Loucy (cell line): ENCODE data around the gene DNM3.

ENCODE experiments used
- EZH2phosphoT487 ChIP-seq: fragments of 200-600 bp; IDR thresholded peaks from 2 replicates; pipeline ENCODE4 v1.6.1; 2018; ENCODE audit warnings: antibody characterized with exemption, mild to moderate bottlenecking, moderate library complexity, borderline replicate concordance
- TF ChIP-seq, protein P1 (sequence below): fragments of 200-600 bp; sonication (generic); conservative IDR thresholded peaks from 2 replicates; pipeline ENCODE4 v1.5.1; 2014; ENCODE audit warnings: mild to moderate bottlenecking, antibody characterized with exemption, low read length

DNA sequence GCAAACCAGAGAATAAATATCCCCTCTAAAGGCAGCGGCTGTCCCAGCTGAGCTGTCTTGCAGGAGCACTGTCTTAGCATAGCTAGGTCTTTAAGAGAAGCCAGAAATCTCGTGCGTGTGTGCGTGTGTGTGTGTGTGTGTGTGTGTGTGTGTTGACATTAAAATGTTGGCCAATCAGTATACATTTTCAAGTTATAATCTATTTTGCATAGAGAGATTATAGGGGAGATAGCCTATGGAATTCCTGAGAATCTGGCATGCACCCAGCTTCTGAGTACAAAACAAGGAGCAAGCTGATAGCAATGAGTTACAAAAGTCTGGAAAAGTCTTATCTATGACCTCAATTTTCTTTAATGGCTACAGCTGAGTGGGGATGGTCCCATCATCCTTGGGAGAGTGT lies 42.1 kb upstream of the DNM3 start:
- TF ChIP-seq, protein P1, sequence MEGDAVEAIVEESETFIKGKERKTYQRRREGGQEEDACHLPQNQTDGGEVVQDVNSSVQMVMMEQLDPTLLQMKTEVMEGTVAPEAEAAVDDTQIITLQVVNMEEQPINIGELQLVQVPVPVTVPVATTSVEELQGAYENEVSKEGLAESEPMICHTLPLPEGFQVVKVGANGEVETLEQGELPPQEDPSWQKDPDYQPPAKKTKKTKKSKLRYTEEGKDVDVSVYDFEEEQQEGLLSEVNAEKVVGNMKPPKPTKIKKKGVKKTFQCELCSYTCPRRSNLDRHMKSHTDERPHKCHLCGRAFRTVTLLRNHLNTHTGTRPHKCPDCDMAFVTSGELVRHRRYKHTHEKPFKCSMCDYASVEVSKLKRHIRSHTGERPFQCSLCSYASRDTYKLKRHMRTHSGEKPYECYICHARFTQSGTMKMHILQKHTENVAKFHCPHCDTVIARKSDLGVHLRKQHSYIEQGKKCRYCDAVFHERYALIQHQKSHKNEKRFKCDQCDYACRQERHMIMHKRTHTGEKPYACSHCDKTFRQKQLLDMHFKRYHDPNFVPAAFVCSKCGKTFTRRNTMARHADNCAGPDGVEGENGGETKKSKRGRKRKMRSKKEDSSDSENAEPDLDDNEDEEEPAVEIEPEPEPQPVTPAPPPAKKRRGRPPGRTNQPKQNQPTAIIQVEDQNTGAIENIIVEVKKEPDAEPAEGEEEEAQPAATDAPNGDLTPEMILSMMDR, result no peak
- no peak for TF ChIP-seq EZH2phosphoT487
